ENCODE results near the gene NFAM1. TPM values are rescaled to one million over a fixed set of nuclear protein-coding genes. Genes with fewer than 3 reads are reported as not detected.
A peak's percentile ranks its signal among the peaks of the same experiment; 100 is the strongest.

Gene NFAM1
- total RNA-seq, 1 donor from 2014 or later, result not detected

GRCh38 chr22:42439821-42440674 is 7.8 kb upstream of the NFAM1 start:
- Mint-ChIP-seq H3K4me1 (ENCODE audit: low read depth) (peaks cover 29% of the 10 kb centered on the region), H3K9me3 (ENCODE audit: low read depth) (no peaks in the 10 kb centered on the region), H3K4me3 (ENCODE audit: unreplicated experiment) (peak overlapping the region; percentile 19), H3K27ac (ENCODE audit: unreplicated experiment) (peak overlapping the region; percentile 17), H3K27me3 (ENCODE audit: low read depth) (no peaks in the 10 kb centered on the region), H3K36me3 (ENCODE audit: low read depth) (no peaks in the 10 kb centered on the region)
- TF ChIP-seq, protein P1, sequence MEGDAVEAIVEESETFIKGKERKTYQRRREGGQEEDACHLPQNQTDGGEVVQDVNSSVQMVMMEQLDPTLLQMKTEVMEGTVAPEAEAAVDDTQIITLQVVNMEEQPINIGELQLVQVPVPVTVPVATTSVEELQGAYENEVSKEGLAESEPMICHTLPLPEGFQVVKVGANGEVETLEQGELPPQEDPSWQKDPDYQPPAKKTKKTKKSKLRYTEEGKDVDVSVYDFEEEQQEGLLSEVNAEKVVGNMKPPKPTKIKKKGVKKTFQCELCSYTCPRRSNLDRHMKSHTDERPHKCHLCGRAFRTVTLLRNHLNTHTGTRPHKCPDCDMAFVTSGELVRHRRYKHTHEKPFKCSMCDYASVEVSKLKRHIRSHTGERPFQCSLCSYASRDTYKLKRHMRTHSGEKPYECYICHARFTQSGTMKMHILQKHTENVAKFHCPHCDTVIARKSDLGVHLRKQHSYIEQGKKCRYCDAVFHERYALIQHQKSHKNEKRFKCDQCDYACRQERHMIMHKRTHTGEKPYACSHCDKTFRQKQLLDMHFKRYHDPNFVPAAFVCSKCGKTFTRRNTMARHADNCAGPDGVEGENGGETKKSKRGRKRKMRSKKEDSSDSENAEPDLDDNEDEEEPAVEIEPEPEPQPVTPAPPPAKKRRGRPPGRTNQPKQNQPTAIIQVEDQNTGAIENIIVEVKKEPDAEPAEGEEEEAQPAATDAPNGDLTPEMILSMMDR (IDR thresholded peaks at IDR 0.05), result no peak
- no peak for DNase-seq (ENCODE audit: low spot score)

DNA sequence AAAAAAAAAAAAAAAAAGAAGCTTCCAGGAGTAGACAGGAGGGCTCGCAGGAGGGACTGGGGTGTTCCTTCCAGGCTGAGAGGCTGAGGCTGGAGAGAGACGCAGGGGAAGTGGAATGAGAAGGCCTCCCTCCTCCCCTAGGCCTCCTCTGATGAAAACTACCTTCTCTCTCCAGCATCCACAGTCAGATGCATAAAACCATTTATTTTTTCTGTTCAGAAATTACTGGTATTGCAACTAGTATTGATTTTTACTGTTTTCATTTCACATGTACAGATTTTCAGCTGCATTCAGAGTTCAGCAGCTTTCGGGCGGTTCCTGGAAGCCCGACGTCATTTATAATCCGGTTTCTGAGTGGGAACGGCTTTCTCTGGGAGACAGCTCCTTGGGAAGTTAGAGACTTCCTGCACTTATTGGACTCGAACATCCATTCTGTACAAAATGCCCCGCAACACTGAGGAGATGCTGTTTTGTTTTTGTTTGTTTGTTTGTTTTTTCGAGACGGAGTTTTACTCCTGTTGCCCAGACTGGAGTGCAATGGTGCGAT is 6.9 kb upstream of the NFAM1 start:
- peaks cover 20% of the 10 kb centered on the region for H3K4me1 Mint-ChIP-seq (ENCODE audit: low read depth)
- TF ChIP-seq, protein P1 (IDR thresholded peaks at IDR 0.05), result no peak
- no peaks in the 10 kb centered on the region for H3K36me3 Mint-ChIP-seq (ENCODE audit: low read depth)
- no peak for DNase-seq (ENCODE audit: low spot score)
- no peaks in the 10 kb centered on the region for H3K27me3 Mint-ChIP-seq (ENCODE audit: low read depth)
- H3K9me3 Mint-ChIP-seq (ENCODE audit: low read depth), result no peaks in the 10 kb centered on the region
- no peak overlapping the region for H3K4me3 Mint-ChIP-seq (ENCODE audit: unreplicated experiment)
- H3K27ac Mint-ChIP-seq (ENCODE audit: unreplicated experiment), result no peak overlapping the region

- Mint-ChIP-seq H3K27ac (ENCODE audit: unreplicated experiment) (no peak overlapping the region), H3K4me1 (ENCODE audit: low read depth) (peaks cover 15% of the 10 kb centered on the region), H3K9me3 (ENCODE audit: low read depth) (no peaks in the 10 kb centered on the region), H3K27me3 (ENCODE audit: low read depth) (peaks cover 3% of the 10 kb centered on the region), H3K4me3 (ENCODE audit: unreplicated experiment) (no peak overlapping the region), H3K36me3 (ENCODE audit: low read depth) (no peaks in the 10 kb centered on the region)
- TF ChIP-seq, protein P1 (IDR thresholded peaks at IDR 0.05), result no peak
- DNase-seq (ENCODE audit: low spot score), result no peak
Measured at GRCh38 chr22:42438293-42438650, 6.1 kb upstream of the NFAM1 start.

- H3K4me3 Mint-ChIP-seq (ENCODE audit: unreplicated experiment), result peak overlapping the region; percentile 65
- no peaks in the 10 kb centered on the region for H3K9me3 Mint-ChIP-seq (ENCODE audit: low read depth)
- TF ChIP-seq, protein P1 (IDR thresholded peaks at IDR 0.05), result peak; percentile 100
- H3K36me3 Mint-ChIP-seq (ENCODE audit: low read depth), result no peaks in the 10 kb centered on the region
- H3K4me1 Mint-ChIP-seq (ENCODE audit: low read depth), result peaks cover 15% of the 10 kb centered on the region
- no peak overlapping the region for H3K27ac Mint-ChIP-seq (ENCODE audit: unreplicated experiment)
- H3K27me3 Mint-ChIP-seq (ENCODE audit: low read depth), result peaks cover 8% of the 10 kb centered on the region
- no peak for DNase-seq (ENCODE audit: low spot score)
Measured at GRCh38 chr22:42437488-42438292, 5.5 kb upstream of the NFAM1 start.

DNA sequence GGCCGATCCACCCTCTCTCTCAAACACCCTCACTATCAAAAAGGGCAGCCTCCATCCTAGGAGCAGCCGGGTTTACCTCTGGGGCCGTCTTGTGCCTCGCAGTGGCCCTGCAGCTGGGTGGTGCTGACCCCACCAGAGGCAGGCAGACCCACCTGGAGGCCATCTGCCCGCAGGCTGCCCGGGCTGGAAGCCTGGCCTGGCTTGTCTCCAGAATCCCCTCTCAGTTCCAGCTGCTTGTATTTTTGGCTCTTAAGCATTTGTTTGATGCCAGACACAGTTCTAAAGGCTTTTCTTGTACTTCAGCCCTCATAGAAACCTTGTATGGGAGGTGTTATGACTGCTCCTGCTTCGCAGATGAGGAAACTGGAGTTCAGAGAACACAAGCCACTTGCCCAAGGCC is 4.2 kb upstream of the NFAM1 start:
- Mint-ChIP-seq H3K36me3 (ENCODE audit: low read depth) (no peaks in the 10 kb centered on the region), H3K9me3 (ENCODE audit: low read depth) (no peaks in the 10 kb centered on the region), H3K4me3 (ENCODE audit: unreplicated experiment) (no peak overlapping the region), H3K27me3 (ENCODE audit: low read depth) (peaks cover 12% of the 10 kb centered on the region), H3K4me1 (ENCODE audit: low read depth) (peaks cover 19% of the 10 kb centered on the region), H3K27ac (ENCODE audit: unreplicated experiment) (no peak overlapping the region)
- DNase-seq (ENCODE audit: low spot score), result no peak
- TF ChIP-seq, protein P1 (IDR thresholded peaks at IDR 0.05), result no peak
